ENCODE data around the gene OXA1L.
"Not testable (repeated sequence)": the region's sequence is repeated elsewhere in the genome, so short reads cannot be mapped to it uniquely, and the experiment has no call there.

The OXA1L gene

DNA sequence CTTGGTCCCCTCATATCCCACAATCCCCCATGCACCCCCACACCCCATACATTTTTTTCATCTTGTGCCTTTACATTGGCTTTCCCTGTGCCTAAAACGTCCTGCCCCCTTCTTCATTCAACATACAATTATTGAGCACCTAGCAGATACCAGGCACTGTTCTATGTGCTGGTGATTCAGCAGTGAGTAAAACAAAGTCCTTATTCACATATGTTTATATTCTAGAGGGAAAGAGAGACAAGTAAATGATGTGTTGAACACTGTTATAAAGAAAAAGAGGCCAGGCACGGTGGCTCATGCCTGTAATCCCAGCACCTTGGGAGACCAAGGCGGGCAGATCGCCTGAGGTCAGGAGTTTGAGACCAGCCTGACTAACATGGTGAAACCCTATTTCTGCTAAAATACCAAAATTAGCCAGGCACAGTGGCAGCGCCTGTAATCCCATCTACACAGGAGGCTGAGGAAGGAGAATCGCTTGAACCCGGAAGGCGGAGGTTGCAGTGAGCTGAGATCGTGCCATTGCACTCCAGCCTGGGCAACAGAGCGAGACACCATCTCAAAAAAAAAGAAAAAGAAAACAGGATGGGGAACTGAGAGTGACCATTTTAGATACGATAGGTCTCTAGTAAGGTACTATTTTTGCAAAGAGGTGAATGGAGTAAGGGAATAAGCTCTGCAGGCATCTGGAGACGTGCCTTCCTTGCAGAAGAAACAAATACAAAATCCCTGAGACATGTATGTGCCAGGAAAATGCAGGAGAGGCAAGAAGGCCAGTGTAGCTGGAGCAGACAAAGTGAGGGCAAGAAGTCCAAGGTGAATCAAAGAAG is 36.6 kb downstream of the OXA1L start:
- no peaks in the 10 kb centered on the region for H3K9me2 ChIP-seq (replicated peaks; ENCODE audit: insufficient read depth, low read length)
- H3K36me3 ChIP-seq (replicated peaks; ENCODE audit: insufficient read depth, low read length), result no peaks in the 10 kb centered on the region
- H2AFZ ChIP-seq (ENCODE audit: low read length), result no peak overlapping the region
- H3F3A ChIP-seq (ENCODE audit: insufficient read depth, low read length), result no peaks in the 10 kb centered on the region
- no peaks in the 10 kb centered on the region for H3K79me2 ChIP-seq (ENCODE audit: low read length)
- H4K20me1 ChIP-seq (ENCODE audit: insufficient read depth, low read length), result no peaks in the 10 kb centered on the region
- no peak overlapping the region for H3K4me2 ChIP-seq (ENCODE audit: low read depth, low read length)
- H3K9me3 ChIP-seq (replicated peaks; ENCODE audit: insufficient read depth, low read length), result no peaks in the 10 kb centered on the region
- no peaks in the 10 kb centered on the region for H3K4me1 ChIP-seq (ENCODE audit: low read length)
- TF ChIP-seq EZH2 (optimal IDR thresholded peaks at IDR 0.05; ENCODE audit: low read depth, low read length), result no peak
- TF ChIP-seq EZH2phosphoT487 (IDR thresholded peaks at IDR 0.05; ENCODE audit: low read length), result no peak
- TF ChIP-seq, protein P1, sequence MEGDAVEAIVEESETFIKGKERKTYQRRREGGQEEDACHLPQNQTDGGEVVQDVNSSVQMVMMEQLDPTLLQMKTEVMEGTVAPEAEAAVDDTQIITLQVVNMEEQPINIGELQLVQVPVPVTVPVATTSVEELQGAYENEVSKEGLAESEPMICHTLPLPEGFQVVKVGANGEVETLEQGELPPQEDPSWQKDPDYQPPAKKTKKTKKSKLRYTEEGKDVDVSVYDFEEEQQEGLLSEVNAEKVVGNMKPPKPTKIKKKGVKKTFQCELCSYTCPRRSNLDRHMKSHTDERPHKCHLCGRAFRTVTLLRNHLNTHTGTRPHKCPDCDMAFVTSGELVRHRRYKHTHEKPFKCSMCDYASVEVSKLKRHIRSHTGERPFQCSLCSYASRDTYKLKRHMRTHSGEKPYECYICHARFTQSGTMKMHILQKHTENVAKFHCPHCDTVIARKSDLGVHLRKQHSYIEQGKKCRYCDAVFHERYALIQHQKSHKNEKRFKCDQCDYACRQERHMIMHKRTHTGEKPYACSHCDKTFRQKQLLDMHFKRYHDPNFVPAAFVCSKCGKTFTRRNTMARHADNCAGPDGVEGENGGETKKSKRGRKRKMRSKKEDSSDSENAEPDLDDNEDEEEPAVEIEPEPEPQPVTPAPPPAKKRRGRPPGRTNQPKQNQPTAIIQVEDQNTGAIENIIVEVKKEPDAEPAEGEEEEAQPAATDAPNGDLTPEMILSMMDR (IDR thresholded peaks at IDR 0.05; ENCODE audit: low read length), result no peak
- no peak overlapping the region for H3K4me3 ChIP-seq (ENCODE audit: low read length)
- no peak overlapping the region for H3K27ac ChIP-seq (ENCODE audit: low read length)
- H3K27me3 ChIP-seq (replicated peaks; ENCODE audit: insufficient read depth, low read length), result no peaks in the 10 kb centered on the region
- no peak for DNase-seq
- no peak overlapping the region for H3K9ac ChIP-seq (ENCODE audit: low read length)

DNA sequence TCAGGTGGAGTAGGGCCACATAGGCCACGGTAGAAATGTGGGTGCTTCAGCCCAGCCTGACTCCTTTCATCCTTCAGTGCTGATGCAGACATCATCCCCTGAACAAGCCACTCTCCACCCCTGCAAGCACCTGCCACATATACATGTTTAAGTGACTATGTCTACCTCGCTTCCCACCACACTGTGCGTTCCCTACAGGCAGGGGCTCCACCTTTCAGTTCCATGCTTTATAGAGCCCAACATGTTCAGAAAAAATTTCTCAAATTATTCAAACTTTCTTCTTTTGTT is 37.1 kb downstream of the OXA1L start:
- Histone ChIP-seq H3K79me2 (ENCODE audit: low read length) (no peaks in the 10 kb centered on the region), H3K4me1 (ENCODE audit: low read length) (no peaks in the 10 kb centered on the region), H3K9me2 (replicated peaks; ENCODE audit: insufficient read depth, low read length) (no peaks in the 10 kb centered on the region), H2AFZ (ENCODE audit: low read length) (no peak overlapping the region), H3K9ac (ENCODE audit: low read length) (no peak overlapping the region), H3K36me3 (replicated peaks; ENCODE audit: insufficient read depth, low read length) (no peaks in the 10 kb centered on the region), H3K4me2 (ENCODE audit: low read depth, low read length) (no peak overlapping the region), H3K27me3 (replicated peaks; ENCODE audit: insufficient read depth, low read length) (no peaks in the 10 kb centered on the region), H3K9me3 (replicated peaks; ENCODE audit: insufficient read depth, low read length) (no peaks in the 10 kb centered on the region), H3F3A (ENCODE audit: insufficient read depth, low read length) (no peaks in the 10 kb centered on the region), H3K27ac (ENCODE audit: low read length) (no peak overlapping the region), H4K20me1 (ENCODE audit: insufficient read depth, low read length) (no peaks in the 10 kb centered on the region), H3K4me3 (ENCODE audit: low read length) (no peak overlapping the region)
- TF ChIP-seq EZH2 (optimal IDR thresholded peaks at IDR 0.05; ENCODE audit: low read depth, low read length) (no peak), EZH2phosphoT487 (IDR thresholded peaks at IDR 0.05; ENCODE audit: low read length) (no peak)
- TF ChIP-seq, protein P1 (IDR thresholded peaks at IDR 0.05; ENCODE audit: low read length), result no peak
- DNase-seq, result no peak

DNA sequence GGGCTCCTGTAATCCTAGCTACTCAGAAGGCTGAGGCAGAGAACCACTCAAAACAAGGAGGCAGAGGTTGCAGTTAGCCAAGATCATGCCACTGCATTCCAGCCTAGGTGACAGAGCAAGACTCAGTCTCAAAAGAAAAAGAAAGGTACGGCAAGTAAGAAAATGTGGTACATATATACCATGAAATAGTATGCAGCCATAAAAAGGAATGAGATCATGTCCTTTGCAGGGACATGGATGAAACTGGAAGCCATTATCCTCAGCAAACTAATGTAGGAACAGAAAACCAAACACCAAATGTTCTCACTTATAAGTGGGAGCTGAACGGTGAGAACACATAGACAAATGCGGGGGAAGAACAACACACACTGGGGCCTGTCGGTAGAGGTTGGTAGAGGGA is 38.7 kb downstream of the OXA1L start:
- not testable (repeated sequence) for H3K9me2 ChIP-seq (replicated peaks; ENCODE audit: insufficient read depth, low read length); H3F3A ChIP-seq (ENCODE audit: insufficient read depth, low read length); H3K9me3 ChIP-seq (replicated peaks; ENCODE audit: insufficient read depth, low read length); H4K20me1 ChIP-seq (ENCODE audit: insufficient read depth, low read length); H3K4me2 ChIP-seq (ENCODE audit: low read depth, low read length); H3K36me3 ChIP-seq (replicated peaks; ENCODE audit: insufficient read depth, low read length); H3K4me1 ChIP-seq (ENCODE audit: low read length); H3K27ac ChIP-seq (ENCODE audit: low read length); DNase-seq; H3K9ac ChIP-seq (ENCODE audit: low read length); H3K27me3 ChIP-seq (replicated peaks; ENCODE audit: insufficient read depth, low read length); H2AFZ ChIP-seq (ENCODE audit: low read length); H3K79me2 ChIP-seq (ENCODE audit: low read length); H3K4me3 ChIP-seq (ENCODE audit: low read length)

DNA sequence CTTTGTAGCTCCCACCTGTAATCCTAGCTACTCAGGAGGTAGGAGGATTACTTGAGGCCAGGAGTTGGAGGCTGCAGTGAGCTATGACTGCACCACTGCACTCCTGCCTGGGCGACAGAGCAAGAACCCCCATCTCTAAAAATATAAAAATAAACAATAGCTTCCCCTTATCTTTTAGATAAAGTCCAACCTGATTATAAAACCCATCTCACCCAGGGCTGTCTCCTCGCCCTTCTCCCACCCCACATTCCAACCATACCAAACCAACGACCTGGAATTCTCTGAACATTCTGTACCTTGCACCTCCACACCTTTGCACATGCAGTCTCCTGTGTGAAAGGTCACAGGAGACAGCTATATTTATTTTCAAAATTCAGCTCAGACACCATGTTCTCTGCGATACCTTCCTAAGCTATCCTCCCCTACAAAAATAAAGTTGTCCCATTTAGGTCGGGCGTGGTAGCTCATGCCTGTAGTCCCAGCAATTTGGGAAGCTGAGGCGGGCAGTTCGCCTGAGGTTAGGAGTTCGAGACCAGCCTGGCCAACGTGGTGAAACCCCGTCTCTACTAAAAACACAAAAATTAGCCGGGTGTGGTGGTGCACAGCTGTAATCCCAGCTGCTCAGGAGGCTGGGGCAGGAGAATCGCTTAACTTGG is 41.1 kb downstream of the OXA1L start:
- H3K9ac ChIP-seq (ENCODE audit: low read length), result no peak overlapping the region
- no peak overlapping the region for H3K27ac ChIP-seq (ENCODE audit: low read length)
- no peak overlapping the region for H3K4me3 ChIP-seq (ENCODE audit: low read length)
- no peaks in the 10 kb centered on the region for H3K79me2 ChIP-seq (ENCODE audit: low read length)
- H3K9me3 ChIP-seq (replicated peaks; ENCODE audit: insufficient read depth, low read length), result no peaks in the 10 kb centered on the region
- no peak overlapping the region for H3K4me2 ChIP-seq (ENCODE audit: low read depth, low read length)
- H2AFZ ChIP-seq (ENCODE audit: low read length), result no peak overlapping the region
- H3K36me3 ChIP-seq (replicated peaks; ENCODE audit: insufficient read depth, low read length), result no peaks in the 10 kb centered on the region
- no peak for TF ChIP-seq EZH2 (optimal IDR thresholded peaks at IDR 0.05; ENCODE audit: low read depth, low read length)
- TF ChIP-seq EZH2phosphoT487 (IDR thresholded peaks at IDR 0.05; ENCODE audit: low read length), result no peak
- TF ChIP-seq, protein P1 (IDR thresholded peaks at IDR 0.05; ENCODE audit: low read length), result no peak
- H3K9me2 ChIP-seq (replicated peaks; ENCODE audit: insufficient read depth, low read length), result no peaks in the 10 kb centered on the region
- H4K20me1 ChIP-seq (ENCODE audit: insufficient read depth, low read length), result no peaks in the 10 kb centered on the region
- peaks cover 4% of the 10 kb centered on the region; the same call in 1 of the 2 replicates for H3F3A ChIP-seq (ENCODE audit: insufficient read depth, low read length)
- no peak for DNase-seq
- 0 out of 2 replicates have a peak, but pooled peaks cover 3% of the 10 kb centered on the region for H3K4me1 ChIP-seq (ENCODE audit: low read length)
- H3K27me3 ChIP-seq (replicated peaks; ENCODE audit: insufficient read depth, low read length), result no peaks in the 10 kb centered on the region

All from MM.1S (cell line).